T1000 (cell line): ENCODE measurements around the gene ORC4.
"Not testable (repeated sequence)": the region's sequence is repeated elsewhere in the genome, so short reads cannot be mapped to it uniquely, and the experiment has no call there.

Source experiments
- DNase-seq: peaks from one replicate; lab custom pipeline; 2025; ENCODE audit warnings: mixed read lengths; lab: John Stamatoyannopoulos, UW

Gene ORC4

DNA sequence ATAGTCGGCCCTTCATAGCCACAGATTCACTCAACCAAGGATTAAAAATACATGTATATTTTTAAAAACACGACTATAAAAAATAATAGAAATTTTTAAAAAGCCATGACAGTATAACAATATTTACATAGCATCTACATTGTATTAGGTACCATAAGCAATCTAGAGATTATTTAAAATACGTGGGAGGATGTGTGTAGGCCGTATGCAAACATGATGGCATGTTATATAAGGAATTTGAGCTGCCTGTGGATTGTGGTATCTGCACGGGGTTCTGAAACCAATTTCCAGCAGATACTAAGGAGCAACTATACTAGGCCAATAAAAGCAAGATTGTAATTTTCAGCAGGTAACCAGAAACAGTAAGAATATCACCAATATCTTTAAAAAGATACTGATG is 5.9 kb downstream of the ORC4 start:
- DNase-seq: no peak

GRCh38 chr2:148013876-148014275 is 6.7 kb downstream of the ORC4 start:
- no peak for DNase-seq

DNA sequence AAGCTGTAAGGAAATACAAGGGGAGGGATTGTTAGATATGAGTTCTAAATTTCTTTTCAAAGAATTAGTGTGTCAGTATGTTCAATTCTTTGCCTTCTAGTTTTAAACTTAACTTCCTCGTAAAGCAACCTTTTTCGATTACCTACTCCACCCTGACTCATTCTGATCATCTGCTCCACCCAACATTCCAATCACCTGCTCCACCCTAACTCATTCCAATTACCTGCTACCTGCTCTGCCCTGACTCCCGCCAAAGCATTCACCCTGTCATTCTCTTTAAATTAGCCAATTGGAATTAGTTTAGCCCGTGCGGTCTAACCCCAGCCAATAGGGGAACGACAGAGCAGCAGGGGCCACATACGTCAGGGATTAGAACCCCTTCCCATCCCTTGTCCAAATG is 12.1 kb downstream of the ORC4 start:
- not testable (repeated sequence) for DNase-seq

- DNase-seq: no peak
These were observed 13.2 kb downstream of the ORC4 start for GRCh38 chr2:148007219-148007900.

- no peak for DNase-seq
These were observed 14.1 kb downstream of the ORC4 start for GRCh38 chr2:148006249-148007007.

- DNase-seq: not testable (repeated sequence)
These were observed 18.1 kb downstream of the ORC4 start for GRCh38 chr2:148002420-148002819.

DNA sequence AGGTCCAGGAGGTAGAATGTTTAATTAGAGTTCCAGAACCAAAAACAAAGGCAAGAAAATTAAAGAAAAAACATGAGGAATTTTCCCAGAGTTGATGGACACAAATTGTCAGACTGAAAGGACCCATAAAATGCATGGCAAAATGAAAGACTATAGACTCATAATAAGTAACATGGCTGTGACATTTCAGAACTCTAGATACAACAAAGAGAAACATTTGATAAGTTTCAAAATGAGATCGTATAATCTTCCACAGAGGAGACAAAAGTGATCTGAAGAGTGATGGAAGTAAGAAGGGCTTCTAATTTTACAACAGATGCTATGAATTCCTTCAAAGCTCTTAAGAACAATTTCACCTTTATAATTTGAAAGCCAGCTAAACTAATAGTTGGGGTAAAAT is 20.4 kb downstream of the ORC4 start:
- DNase-seq: no peak

DNA sequence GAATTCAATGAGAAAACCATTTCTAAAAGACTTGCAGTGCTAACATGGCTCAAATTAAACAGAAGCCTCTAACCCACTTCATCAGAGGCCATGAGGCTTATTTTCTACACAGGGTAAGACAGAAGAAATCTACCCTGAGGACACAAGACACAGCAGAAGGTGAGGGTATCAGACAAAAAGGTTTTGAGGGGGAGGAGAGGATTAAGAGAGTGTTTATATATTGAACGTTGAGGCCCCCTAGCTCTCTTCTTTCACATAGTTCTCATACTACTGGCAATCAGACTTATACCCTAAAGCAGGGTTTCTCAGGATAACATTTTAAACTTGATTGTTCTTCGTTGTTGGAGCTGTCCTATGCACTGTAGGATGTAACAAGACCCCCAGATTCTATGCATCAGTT is 21.4 kb downstream of the ORC4 start:
- no peak for DNase-seq

DNA sequence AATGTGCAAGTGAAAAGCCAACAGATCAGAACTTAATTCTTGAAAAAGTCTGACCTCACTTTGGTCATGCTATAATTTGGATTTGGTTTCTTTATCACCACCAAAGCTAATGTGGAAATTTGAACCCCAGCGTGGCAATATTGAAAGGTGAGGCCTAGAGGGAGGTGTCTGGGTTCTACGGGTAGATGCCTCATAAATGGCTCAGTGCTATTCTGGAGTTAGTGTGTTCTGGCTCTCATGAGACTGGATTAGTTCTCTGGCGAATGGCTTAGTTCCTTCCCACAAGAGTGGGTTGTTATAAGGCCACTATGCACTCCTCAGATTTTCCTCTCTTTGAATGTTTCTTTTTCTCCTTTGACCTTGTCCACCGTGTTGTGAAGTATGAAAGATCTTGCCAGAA is 22.3 kb downstream of the ORC4 start:
- no peak for DNase-seq

- DNase-seq: no peak
These were observed 23.7 kb downstream of the ORC4 start for GRCh38 chr2:147996828-147997227.

- not testable (repeated sequence) for DNase-seq
These were observed 25.6 kb downstream of the ORC4 start for GRCh38 chr2:147994965-147995364.

DNA sequence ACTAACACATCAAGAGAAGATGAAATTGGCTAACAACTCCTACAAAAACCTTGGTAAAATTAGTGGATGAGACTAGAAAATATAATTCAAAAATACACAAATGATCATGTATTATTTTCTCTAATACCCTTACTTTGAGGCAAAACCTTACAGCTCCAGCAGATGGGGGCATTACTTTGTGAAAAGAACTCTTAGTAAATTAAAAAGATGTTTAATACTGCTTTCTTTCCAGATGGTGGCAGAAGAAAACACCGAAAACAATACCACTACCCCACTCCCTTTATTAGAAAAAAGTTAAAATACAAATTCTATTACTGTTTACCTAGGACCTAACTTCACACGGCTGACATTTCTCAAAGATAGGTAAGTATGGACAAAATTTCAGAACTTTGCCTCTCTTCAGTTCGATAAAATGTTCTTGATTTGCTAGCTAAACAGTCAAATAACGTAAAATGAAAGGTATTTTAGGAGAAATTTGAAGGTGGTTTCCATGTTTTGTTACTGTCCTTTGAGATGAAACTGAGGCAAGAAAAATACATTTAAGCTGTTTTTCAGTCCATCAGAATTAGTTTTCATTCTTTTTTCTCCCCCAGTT is 30.6 kb downstream of the ORC4 start:
- no peak for DNase-seq

GRCh38 chr2:147989102-147989501 is 31.4 kb downstream of the ORC4 start:
- DNase-seq: no peak

- DNase-seq: no peak
These were observed 39.5 kb downstream of the ORC4 start for GRCh38 chr2:147980940-147981528.

DNA sequence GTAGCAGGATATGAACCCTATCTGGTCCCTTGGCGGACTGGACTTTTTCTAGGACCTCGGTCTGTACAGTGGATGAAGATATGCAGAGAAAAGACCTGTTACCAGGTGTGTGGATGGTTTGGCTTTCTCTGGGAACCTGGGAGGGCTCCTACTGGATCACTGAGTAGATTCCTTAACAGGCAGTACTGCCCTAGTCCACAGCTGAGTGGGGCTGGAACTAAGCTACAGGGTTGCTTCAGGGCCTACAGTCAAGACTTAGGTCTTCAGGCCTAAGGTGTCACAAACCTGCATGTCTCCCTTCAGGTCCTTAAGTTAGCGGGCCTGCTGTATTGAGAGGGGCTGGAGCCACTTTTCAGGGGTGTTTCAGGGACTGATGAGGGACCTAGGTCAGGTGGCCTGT is 42.9 kb downstream of the ORC4 start:
- DNase-seq: no peak

DNA sequence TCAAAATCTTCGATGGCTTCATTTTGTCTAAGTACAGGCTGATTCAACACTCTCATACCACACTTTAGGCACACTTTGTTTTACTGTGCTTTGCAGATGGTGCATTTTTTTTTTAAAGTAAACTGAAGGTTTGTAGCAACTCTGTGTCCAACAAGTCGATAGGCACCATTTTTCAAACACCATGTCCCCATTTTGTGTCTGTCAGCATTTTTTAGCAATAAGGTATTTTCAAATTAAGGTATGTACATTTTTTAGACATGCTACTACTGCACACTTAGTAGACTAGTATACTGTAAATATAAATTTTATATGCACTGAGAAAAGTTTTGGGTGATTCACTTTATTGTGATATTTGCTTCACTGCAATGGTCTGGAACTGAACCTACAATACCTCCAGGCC is 44.4 kb downstream of the ORC4 start:
- DNase-seq: no peak

GRCh38 chr2:147968571-147968970 is 52.0 kb downstream of the ORC4 start:
- no peak for DNase-seq

- DNase-seq: no peak
These were observed 68.4 kb downstream of the ORC4 start for GRCh38 chr2:147952118-147952517.

- DNase-seq: no peak
These were observed 74.9 kb downstream of the ORC4 start for GRCh38 chr2:147945660-147946059.

GRCh38 chr2:147939313-147939712 is 81.2 kb downstream of the ORC4 start:
- DNase-seq: no peak

- no peak for DNase-seq
These were observed 82.7 kb downstream of the ORC4 start for GRCh38 chr2:147937744-147938349.

DNA sequence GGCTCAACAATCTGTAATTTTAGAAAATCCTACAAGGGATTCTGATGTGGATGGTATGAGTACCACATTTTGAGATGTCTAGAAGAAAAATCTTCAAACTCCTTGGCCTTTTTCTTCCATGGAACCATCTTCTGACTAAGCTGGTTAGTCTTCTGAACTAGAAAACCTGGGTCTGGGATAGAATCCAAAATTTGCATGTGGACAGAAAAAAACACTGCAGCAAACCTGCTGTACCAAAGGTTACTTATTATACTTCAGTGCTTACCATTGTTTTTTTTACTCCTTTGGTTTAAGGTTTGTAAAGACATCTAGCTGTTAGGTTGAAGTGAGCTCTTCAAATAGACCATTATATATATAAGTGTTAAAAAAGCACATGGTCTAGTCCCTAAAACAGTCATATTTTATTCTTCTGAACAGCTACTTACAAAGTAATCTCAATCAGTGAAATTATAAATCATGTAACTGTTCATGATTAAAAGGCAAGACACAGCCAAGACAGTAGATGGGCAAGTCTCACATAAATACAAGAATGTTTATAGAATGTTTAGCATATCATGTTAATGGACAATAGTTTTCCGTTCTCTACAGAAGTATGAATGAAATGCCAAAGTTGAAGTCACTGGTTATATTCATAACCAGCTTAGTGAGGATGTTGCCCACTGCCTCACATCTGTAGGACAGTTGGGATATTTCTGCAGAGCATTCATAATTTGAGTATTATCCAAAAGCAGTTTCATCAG is 85.5 kb downstream of the ORC4 start:
- DNase-seq: no peak
